ENCODE results near the gene TTLL6. TPM values are rescaled to one million over a fixed set of nuclear protein-coding genes. Genes with fewer than 3 reads are reported as not detected.

Gene TTLL6
- total RNA-seq, 4 donors from 2014 or later = under 0.01 to 1.1 (median 0.29) TPM; not detected in 1

GRCh38 chr17:48734333-48735061, 82.5 kb downstream of the TTLL6 start:
- TF ChIP-seq POLR2AphosphoS5 (IDR thresholded peaks at IDR 0.05) = no peak
- TF ChIP-seq POLR2A (IDR thresholded peaks at IDR 0.05; ENCODE audit: low read depth) = no peak
- TF ChIP-seq, protein P1, sequence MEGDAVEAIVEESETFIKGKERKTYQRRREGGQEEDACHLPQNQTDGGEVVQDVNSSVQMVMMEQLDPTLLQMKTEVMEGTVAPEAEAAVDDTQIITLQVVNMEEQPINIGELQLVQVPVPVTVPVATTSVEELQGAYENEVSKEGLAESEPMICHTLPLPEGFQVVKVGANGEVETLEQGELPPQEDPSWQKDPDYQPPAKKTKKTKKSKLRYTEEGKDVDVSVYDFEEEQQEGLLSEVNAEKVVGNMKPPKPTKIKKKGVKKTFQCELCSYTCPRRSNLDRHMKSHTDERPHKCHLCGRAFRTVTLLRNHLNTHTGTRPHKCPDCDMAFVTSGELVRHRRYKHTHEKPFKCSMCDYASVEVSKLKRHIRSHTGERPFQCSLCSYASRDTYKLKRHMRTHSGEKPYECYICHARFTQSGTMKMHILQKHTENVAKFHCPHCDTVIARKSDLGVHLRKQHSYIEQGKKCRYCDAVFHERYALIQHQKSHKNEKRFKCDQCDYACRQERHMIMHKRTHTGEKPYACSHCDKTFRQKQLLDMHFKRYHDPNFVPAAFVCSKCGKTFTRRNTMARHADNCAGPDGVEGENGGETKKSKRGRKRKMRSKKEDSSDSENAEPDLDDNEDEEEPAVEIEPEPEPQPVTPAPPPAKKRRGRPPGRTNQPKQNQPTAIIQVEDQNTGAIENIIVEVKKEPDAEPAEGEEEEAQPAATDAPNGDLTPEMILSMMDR (IDR thresholded peaks at IDR 0.05) = no peak
- TF ChIP-seq EP300 (IDR thresholded peaks at IDR 0.05) = no peak
- no peaks in the 10 kb centered on the region for H3K36me3 ChIP-seq
- intact Hi-C loops (cut with DNase I) = no loop called here
- H3K4me1 ChIP-seq = peaks cover 6 to 21% (median 8%) of the 10 kb centered on the region in 4 donors
- H3K4me3 ChIP-seq = no peak overlapping the region
- DNase-seq (ENCODE audit: extremely low spot score) = no peak
- H3K9me3 ChIP-seq = no peaks in the 10 kb centered on the region
- H3K27ac ChIP-seq (replicated peaks in 1 of 4) = no peak overlapping the region
- peaks cover 0 to 100% (median 78%) of the 10 kb centered on the region in 4 donors for H3K27me3 ChIP-seq
- WGBS = 8% methylated on average over 13 of the region's 14 CpGs

GRCh38 chr17:48733632-48734328, 83.2 kb downstream of the TTLL6 start:
- intact Hi-C loops (cut with DNase I) = no loop called here
- H3K27me3 ChIP-seq = peaks cover 0 to 100% (median 78%) of the 10 kb centered on the region in 4 donors
- TF ChIP-seq EP300 (IDR thresholded peaks at IDR 0.05) (no peak), POLR2AphosphoS5 (IDR thresholded peaks at IDR 0.05) (no peak), POLR2A (IDR thresholded peaks at IDR 0.05; ENCODE audit: low read depth) (no peak)
- TF ChIP-seq, protein P1 (IDR thresholded peaks at IDR 0.05) = no peak
- no peak overlapping the region for H3K27ac ChIP-seq (replicated peaks in 1 of 4)
- no peak for DNase-seq (ENCODE audit: extremely low spot score)
- no peaks in the 10 kb centered on the region for H3K36me3 ChIP-seq
- H3K4me3 ChIP-seq = no peak overlapping the region
- 10% methylated on average over 22 of the region's 22 CpGs for WGBS
- H3K9me3 ChIP-seq = no peaks in the 10 kb centered on the region
- H3K4me1 ChIP-seq = peaks cover 13 to 28% (median 15%) of the 10 kb centered on the region in 4 donors

GRCh38 chr17:48732688-48733629, 84.1 kb downstream of the TTLL6 start:
- Histone ChIP-seq H3K4me1 (peaks cover 16 to 37% (median 23%) of the 10 kb centered on the region in 4 donors), H3K36me3 (no peaks in the 10 kb centered on the region), H3K4me3 (no peak overlapping the region), H3K27ac (replicated peaks in 1 of 4) (no peak overlapping the region), H3K9me3 (no peaks in the 10 kb centered on the region), H3K27me3 (peaks cover 0 to 100% (median 78%) of the 10 kb centered on the region in 4 donors)
- TF ChIP-seq POLR2A (IDR thresholded peaks at IDR 0.05; ENCODE audit: low read depth) = no peak
- no peak for TF ChIP-seq EP300 (IDR thresholded peaks at IDR 0.05)
- TF ChIP-seq, protein P1 (IDR thresholded peaks at IDR 0.05) = no peak
- TF ChIP-seq POLR2AphosphoS5 (IDR thresholded peaks at IDR 0.05) = no peak
- intact Hi-C loops (cut with DNase I) = no loop called here
- WGBS = 8% methylated on average over 30 of the region's 50 CpGs
- DNase-seq (ENCODE audit: extremely low spot score) = no peak

DNA sequence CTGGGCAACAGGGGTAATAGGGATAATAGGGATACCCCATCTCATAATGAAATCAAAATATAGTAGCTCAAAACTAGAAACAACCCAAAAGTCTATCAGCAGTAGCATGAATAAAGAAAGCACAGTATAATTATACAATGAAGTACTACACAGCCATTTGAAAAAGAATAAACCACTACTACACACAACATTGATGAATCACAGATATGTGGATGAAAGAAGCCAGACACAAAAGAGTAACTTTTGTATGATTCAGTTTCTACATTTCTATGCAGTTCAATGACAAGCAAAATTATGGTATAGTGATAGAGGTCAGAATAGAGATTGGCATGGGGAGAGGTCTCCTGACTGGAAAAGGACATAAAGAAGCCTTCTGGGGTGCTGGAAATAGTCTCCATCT, 85.7 kb downstream of the TTLL6 start:
- Histone ChIP-seq H3K27me3 (peaks cover 0 to 100% (median 84%) of the 10 kb centered on the region in 4 donors), H3K4me3 (no peak overlapping the region)
- intact Hi-C loops (cut with DNase I) = no loop called here

More for the DNA sequence above, 85.7 kb downstream of the TTLL6 start:
- no peak for TF ChIP-seq POLR2A (IDR thresholded peaks at IDR 0.05; ENCODE audit: low read depth)
- TF ChIP-seq, protein P1 (IDR thresholded peaks at IDR 0.05) = no peak
- TF ChIP-seq EP300 (IDR thresholded peaks at IDR 0.05) = no peak
- TF ChIP-seq POLR2AphosphoS5 (IDR thresholded peaks at IDR 0.05) = no peak
- Histone ChIP-seq H3K27ac (replicated peaks in 1 of 4) (no peak overlapping the region), H3K9me3 (no peaks in the 10 kb centered on the region), H3K4me1 (peaks cover 16 to 43% (median 23%) of the 10 kb centered on the region in 4 donors), H3K36me3 (no peaks in the 10 kb centered on the region)
- DNase-seq (ENCODE audit: extremely low spot score) = no peak

Data from esophagus muscularis mucosa (tissue), 4 donors.